GM10266 (cell line): Measurements from ENCODE around the gene TTC1.

Experiments used
- DNase-seq: peaks from one replicate; pipeline ENCODE4 v3.0.0; 2012; ENCODE audit errors: extremely low spot score
- TF ChIP-seq, protein P1 (sequence below): IDR thresholded peaks from 2 replicates; pipeline ENCODE4 v1.5.1; 2012; ENCODE audit warnings: mild to moderate bottlenecking, low read depth; ENCODE audit not compliant: control insufficient read depth, insufficient read depth; ENCODE audit errors: missing control alignments

Gene TTC1

DNA sequence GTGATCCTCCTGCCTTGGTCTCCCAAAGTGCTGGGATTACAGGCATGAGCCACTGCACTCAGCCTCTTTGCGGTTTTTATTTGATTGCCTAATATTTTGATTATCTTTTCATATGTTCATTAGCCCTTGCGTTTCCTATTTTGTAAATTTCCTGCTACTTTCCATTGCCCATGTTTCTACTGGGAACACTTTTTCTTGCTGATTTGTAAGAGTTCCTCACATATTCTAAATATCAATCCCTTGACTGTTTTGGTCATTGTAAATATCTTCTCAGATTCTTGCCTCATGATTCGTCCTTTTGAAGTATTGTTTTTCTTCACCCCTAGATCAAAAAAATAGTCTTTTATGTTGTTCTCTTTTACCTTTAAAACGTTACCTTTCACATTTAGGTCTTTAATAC is 37.9 kb upstream of the TTC1 start:
- TF ChIP-seq, protein P1, sequence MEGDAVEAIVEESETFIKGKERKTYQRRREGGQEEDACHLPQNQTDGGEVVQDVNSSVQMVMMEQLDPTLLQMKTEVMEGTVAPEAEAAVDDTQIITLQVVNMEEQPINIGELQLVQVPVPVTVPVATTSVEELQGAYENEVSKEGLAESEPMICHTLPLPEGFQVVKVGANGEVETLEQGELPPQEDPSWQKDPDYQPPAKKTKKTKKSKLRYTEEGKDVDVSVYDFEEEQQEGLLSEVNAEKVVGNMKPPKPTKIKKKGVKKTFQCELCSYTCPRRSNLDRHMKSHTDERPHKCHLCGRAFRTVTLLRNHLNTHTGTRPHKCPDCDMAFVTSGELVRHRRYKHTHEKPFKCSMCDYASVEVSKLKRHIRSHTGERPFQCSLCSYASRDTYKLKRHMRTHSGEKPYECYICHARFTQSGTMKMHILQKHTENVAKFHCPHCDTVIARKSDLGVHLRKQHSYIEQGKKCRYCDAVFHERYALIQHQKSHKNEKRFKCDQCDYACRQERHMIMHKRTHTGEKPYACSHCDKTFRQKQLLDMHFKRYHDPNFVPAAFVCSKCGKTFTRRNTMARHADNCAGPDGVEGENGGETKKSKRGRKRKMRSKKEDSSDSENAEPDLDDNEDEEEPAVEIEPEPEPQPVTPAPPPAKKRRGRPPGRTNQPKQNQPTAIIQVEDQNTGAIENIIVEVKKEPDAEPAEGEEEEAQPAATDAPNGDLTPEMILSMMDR = no peak
- no peak for DNase-seq

DNA sequence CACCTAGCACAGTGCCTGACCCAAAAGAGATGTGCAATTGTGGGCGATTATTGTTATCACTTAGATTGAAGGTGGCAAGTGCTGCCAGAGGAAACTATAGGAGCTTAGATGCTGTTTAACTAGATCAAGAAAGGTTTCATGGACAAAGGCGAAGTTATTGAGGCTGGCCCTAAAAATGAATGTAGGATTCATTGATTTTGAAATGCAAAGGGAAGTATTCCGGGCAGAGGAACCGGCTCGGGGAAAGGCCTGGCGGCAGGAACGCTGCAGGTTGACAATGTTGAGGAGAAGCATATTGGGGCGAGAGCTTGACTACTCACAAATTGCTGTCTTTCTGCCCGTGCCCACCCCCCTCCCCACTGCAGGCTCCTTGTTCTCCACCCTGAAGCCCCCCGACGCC is 37.4 kb upstream of the TTC1 start:
- no peak for DNase-seq
- TF ChIP-seq, protein P1 = no peak

DNA sequence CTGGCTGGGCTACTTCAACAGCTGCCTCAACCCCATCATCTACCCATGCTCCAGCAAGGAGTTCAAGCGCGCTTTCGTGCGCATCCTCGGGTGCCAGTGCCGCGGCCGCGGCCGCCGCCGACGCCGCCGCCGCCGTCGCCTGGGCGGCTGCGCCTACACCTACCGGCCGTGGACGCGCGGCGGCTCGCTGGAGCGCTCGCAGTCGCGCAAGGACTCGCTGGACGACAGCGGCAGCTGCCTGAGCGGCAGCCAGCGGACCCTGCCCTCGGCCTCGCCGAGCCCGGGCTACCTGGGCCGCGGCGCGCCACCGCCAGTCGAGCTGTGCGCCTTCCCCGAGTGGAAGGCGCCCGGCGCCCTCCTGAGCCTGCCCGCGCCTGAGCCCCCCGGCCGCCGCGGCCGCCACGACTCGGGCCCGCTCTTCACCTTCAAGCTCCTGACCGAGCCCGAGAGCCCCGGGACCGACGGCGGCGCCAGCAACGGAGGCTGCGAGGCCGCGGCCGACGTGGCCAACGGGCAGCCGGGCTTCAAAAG is 36.9 kb upstream of the TTC1 start:
- TF ChIP-seq, protein P1 = no peak
- no peak for DNase-seq

DNA sequence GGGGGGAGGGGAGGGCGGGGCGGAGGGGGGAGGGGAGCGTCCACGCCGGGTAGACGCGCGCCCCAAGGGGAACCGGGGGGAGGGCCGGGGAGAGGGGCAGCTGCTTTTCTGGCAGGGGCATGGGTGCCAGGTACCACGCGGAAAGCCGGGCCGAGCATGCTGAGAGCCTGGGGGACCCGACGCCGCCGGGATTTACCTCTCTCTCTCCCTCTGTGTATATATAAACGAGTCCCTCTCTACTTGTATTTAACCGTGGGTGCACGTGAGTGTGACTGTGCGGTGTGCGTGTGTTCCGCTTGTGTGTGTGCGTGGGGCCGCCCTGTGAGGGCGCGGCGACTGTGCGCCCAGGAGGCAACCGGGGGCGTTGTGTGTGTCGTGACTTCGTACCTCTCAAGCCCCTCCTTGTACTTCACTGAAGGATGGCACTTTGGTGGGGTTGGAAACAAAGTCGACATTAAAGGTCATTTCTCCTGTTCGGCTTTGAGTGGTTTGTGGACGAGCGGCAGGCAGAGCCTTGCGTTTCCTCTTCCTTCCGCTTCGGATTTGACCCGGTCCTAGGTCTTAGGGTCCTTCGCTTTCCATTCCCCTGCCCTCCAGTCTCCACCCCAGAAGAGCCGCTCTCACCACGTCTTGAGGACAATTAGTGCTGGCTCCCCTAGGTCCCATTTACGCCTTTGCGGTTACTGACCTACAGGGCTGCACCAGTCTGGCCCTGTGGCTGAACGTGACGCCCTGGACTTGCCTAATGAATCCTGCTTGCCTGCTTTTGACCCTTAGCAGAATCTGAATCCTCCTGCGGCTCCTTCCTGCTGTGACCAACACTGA is 36.2 kb upstream of the TTC1 start:
- TF ChIP-seq, protein P1 = no peak
- no peak for DNase-seq

DNA sequence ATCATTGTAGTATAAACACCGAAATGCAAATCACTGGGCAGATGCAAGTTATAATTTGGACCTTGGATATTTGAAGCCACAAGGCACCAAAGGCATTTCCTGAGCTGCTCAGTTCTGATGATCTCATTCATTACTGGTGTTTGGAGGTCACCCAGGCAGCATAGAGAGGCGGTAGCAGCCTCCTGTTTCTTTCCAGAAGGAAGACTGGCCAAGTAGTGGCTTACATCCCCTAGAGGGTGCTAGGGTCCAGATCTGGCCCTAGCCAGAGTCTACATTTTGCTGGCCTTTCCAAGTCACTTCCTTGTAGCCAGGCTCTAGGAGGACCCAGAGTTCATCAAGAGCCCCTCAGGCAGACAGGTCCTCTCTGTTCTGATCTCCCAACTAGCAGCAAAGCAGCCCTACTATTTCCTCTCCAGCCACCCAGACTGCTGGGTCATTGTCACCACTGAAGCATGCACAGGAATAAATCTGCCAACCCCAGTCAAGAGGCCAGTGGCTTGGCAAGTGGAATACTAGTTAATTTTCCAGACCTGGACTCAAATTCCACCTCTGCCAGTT is 33.4 kb upstream of the TTC1 start:
- no peak for DNase-seq
- TF ChIP-seq, protein P1 = no peak

DNA sequence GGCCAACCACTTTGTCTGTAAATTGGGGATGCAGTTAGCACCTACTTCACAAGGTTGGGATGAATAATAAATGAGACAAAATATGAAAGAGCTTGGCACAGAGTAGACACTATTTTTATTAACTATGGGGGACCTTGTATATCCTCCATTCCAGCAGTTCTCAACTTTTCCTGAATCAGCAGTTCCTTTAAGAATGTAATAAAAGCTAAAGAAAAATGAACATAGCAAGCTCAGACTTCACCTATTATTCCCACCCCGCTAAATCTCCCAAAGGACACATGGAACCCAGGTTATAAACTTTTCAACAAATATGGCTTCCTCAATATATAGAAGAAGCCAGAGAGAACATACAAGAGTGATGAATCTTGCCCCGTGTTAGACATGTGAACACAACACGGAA is 32.0 kb upstream of the TTC1 start:
- TF ChIP-seq, protein P1 = no peak
- DNase-seq = no peak

DNA sequence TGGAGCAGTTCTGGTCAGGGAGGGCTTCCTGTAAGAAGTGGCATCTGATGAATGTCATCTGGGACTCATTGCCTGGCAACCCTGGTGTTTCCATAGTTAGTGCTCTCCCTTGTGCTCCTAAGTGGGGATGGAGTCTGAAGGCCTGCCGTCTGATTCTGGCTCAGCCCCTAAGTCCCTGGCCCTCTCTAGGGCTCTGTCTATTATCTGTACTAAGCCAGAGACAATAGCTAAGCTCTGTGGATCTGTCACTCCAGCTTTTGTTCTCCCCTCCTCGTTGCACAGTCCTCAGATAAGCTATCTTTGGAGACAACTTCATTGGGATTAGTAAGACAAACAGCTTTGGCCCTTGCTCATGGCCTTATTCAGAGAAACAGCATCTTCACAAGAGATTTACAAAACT is 30.6 kb upstream of the TTC1 start:
- TF ChIP-seq, protein P1 = no peak
- DNase-seq = no peak
